Panc1 (cell line): ENCODE measurements around the gene ZBTB47. TPM values are rescaled to one million over a fixed set of nuclear protein-coding genes. Genes with fewer than 3 reads are reported as not detected.
A peak's percentile ranks its signal among the peaks of the same experiment; 100 is the strongest.

Experiments
- ATAC-seq: fragments of 200-7000 bp; cut with Tn5 transposase; 2 replicates; pipeline ENCODE4 v1.9.1; 2020; ENCODE audit warnings: mild to moderate bottlenecking, moderate library complexity
- BruUV-seq: library from RNA; stranded (reverse); fragments of 400-500 nt; replicated peaks from 2 replicates; lab custom pipeline; 2021; lab: Mats Ljungman, UMichigan
- CTCF ChIA-PET: fragments of 300-600 bp; sonication (Branson Sonifier 250); formaldehyde crosslinking; loops from one replicate; lab custom pipeline; 2022; ENCODE audit warnings: antibody characterized with exemption; lab: Charles Lee
- POLR2A ChIA-PET: fragments of 300-600 bp; sonication (Branson Sonifier 250); formaldehyde crosslinking; loops from one replicate; lab custom pipeline; 2022; ENCODE audit warnings: antibody characterized with exemption; lab: Charles Lee
- DNase-seq: peaks from one replicate; pipeline ENCODE4 v3.0.0-alpha.2; 2010; ENCODE audit warnings: low read depth, low spot score
- H3K27ac ChIP-seq: 2 replicates; pipeline ENCODE4 v1.5.1; 2011; ENCODE audit warnings: mild to moderate bottlenecking, low read length, inconsistent platforms
- H3K27me3 ChIP-seq: fragments of 200-500 bp; sonication (Bioruptor generic); 2 replicates; pipeline ENCODE4 v1.6.0; 2014; ENCODE audit warnings: low read length, inconsistent platforms; ENCODE audit not compliant: control insufficient read depth, insufficient read depth
- H3K36me3 ChIP-seq: fragments of 200-500 bp; sonication (Bioruptor generic); 2 replicates; pipeline ENCODE4 v1.5.1; 2014; ENCODE audit warnings: inconsistent platforms, mild to moderate bottlenecking, low read length, moderate library complexity; ENCODE audit not compliant: control insufficient read depth, insufficient read depth
- H3K4me1 ChIP-seq: 2 replicates; pipeline ENCODE4 v1.5.1; 2011; ENCODE audit warnings: inconsistent platforms, mild to moderate bottlenecking, low read length, moderate library complexity; ENCODE audit not compliant: control insufficient read depth, insufficient read depth
- H3K4me3 ChIP-seq, 2 experiments: 2 replicates each; pipeline ENCODE4 v1.5.1; 2011 to 2012; ENCODE audit warnings: low read depth in 2 of 2, low read length in 2 of 2, mild to moderate bottlenecking in 2 of 2, inconsistent platforms in 1 of 2, moderate library complexity in 1 of 2
- H3K9me3 ChIP-seq: fragments of 200-500 bp; sonication (Bioruptor generic); 2 replicates; pipeline ENCODE4 v1.5.1; 2014; ENCODE audit warnings: low read depth, mild to moderate bottlenecking, inconsistent platforms, low read length, moderate library complexity; ENCODE audit not compliant: control insufficient read depth, insufficient read depth
- POLR2AphosphoS5 ChIP-seq: IDR thresholded peaks from 2 replicates; pipeline ENCODE4 v1.6.1; 2012; ENCODE audit warnings: mild to moderate bottlenecking, low read depth, low read length, moderate library complexity
- SIN3A ChIP-seq: IDR thresholded peaks from 2 replicates; pipeline ENCODE4 v1.6.1; 2012; ENCODE audit warnings: low read depth, mild to moderate bottlenecking, low read length, moderate library complexity, borderline replicate concordance; ENCODE audit not compliant: insufficient read depth
- TCF7L2 ChIP-seq: IDR thresholded peaks from 2 replicates; pipeline ENCODE4 v1.6.1; 2011; ENCODE audit warnings: mild to moderate bottlenecking, low read depth, low read length, inconsistent platforms
- in situ Hi-C: cut with HindIII; loops from 2 replicates; pipeline ENCODE4 v1.10.0; 2016; ENCODE audit warnings: low sequenced_read_pairs, low pct_unique_long_range_greater_than_20kb
- intact Hi-C: fragments of 100-400 bp; cut with micrococcal nuclease; formaldehyde crosslinking; loops from one replicate; pipeline ENCODE4 v1.10.0; 2022; ENCODE audit not compliant: unreplicated experiment
- total RNA-seq: library from RNA; stranded (reverse); gene quantifications from one replicate; pipeline ENCODE4 v1.2.1, GENCODE V29; 2021; ENCODE audit not compliant: unreplicated experiment
- TF ChIP-seq, protein P1 (sequence below), 2 experiments: IDR thresholded peaks; 2 replicates each; pipeline ENCODE4 v1.6.1; 2011 to 2012; ENCODE audit warnings: low read depth in 2 of 2, control low read depth in 1 of 2, low read length in 1 of 2, mild to moderate bottlenecking in 1 of 2, moderate library complexity in 1 of 2; ENCODE audit not compliant: insufficient read depth in 1 of 2
- TF ChIP-seq, protein P2 (sequence below): fragments of 450-650 bp; IDR thresholded peaks from 2 replicates; pipeline ENCODE4 v1.5.1; 2017; ENCODE audit warnings: mild to moderate bottlenecking

The ZBTB47 gene
- total RNA-seq, 1 experiment from 2014 or later = 3.6 TPM

DNA sequence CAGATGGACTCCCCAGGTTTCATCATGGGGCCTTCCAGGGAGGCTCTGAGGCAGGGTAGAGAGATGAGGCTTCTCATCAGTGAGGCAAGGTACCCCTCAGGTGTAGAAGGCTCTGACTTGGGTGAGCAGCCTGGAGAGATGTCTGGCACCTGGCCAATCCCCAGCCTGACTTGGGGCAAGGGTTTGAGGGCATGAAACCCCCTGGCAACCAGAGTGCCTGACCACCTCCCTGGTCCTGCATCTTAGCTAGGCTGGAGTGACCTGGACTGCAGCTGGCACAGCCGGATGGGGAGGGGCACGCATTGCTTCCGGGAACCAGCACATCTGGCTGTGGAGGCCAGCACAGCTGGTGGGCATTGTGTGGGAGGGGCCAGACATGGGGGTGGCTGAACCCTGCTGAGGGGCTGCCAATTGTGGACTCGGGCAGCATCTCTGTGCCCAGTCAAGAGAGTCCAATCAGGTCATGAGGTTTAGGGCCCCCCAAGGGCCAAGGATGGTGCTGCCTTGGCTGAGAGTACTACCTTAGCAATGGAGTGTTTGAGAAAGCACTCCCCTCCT lies 1.9 kb downstream of the ZBTB47 start:
- Histone ChIP-seq H3K36me3 (no peaks in the 10 kb centered on the region), H3K9me3 (no peaks in the 10 kb centered on the region), H3K4me3 (peak overlapping the region; percentile 48 to 49; a peak in 2 of 4 replicates), H3K27me3 (no peaks in the 10 kb centered on the region), H3K27ac (no peak overlapping the region), H3K4me1 (peaks cover 16% of the 10 kb centered on the region)
- POLR2A ChIA-PET = no interaction called here
- no TSS peak for BruUV-seq
- CTCF ChIA-PET = no interaction called here
- no peak for DNase-seq
- no peak for ATAC-seq
- TF ChIP-seq POLR2AphosphoS5 (no peak), SIN3A (no peak), TCF7L2 (no peak)
- TF ChIP-seq, protein P1, sequence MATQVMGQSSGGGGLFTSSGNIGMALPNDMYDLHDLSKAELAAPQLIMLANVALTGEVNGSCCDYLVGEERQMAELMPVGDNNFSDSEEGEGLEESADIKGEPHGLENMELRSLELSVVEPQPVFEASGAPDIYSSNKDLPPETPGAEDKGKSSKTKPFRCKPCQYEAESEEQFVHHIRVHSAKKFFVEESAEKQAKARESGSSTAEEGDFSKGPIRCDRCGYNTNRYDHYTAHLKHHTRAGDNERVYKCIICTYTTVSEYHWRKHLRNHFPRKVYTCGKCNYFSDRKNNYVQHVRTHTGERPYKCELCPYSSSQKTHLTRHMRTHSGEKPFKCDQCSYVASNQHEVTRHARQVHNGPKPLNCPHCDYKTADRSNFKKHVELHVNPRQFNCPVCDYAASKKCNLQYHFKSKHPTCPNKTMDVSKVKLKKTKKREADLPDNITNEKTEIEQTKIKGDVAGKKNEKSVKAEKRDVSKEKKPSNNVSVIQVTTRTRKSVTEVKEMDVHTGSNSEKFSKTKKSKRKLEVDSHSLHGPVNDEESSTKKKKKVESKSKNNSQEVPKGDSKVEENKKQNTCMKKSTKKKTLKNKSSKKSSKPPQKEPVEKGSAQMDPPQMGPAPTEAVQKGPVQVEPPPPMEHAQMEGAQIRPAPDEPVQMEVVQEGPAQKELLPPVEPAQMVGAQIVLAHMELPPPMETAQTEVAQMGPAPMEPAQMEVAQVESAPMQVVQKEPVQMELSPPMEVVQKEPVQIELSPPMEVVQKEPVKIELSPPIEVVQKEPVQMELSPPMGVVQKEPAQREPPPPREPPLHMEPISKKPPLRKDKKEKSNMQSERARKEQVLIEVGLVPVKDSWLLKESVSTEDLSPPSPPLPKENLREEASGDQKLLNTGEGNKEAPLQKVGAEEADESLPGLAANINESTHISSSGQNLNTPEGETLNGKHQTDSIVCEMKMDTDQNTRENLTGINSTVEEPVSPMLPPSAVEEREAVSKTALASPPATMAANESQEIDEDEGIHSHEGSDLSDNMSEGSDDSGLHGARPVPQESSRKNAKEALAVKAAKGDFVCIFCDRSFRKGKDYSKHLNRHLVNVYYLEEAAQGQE (IDR thresholded peaks at IDR 0.05; ENCODE audit: insufficient read depth in 1 of 2, low read depth in 2 of 2, low read length in 1 of 2) = no peak
- TF ChIP-seq, protein P2, sequence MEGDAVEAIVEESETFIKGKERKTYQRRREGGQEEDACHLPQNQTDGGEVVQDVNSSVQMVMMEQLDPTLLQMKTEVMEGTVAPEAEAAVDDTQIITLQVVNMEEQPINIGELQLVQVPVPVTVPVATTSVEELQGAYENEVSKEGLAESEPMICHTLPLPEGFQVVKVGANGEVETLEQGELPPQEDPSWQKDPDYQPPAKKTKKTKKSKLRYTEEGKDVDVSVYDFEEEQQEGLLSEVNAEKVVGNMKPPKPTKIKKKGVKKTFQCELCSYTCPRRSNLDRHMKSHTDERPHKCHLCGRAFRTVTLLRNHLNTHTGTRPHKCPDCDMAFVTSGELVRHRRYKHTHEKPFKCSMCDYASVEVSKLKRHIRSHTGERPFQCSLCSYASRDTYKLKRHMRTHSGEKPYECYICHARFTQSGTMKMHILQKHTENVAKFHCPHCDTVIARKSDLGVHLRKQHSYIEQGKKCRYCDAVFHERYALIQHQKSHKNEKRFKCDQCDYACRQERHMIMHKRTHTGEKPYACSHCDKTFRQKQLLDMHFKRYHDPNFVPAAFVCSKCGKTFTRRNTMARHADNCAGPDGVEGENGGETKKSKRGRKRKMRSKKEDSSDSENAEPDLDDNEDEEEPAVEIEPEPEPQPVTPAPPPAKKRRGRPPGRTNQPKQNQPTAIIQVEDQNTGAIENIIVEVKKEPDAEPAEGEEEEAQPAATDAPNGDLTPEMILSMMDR = no peak
- intact Hi-C loops = no loop called here
- in situ Hi-C loops = no loop called here

DNA sequence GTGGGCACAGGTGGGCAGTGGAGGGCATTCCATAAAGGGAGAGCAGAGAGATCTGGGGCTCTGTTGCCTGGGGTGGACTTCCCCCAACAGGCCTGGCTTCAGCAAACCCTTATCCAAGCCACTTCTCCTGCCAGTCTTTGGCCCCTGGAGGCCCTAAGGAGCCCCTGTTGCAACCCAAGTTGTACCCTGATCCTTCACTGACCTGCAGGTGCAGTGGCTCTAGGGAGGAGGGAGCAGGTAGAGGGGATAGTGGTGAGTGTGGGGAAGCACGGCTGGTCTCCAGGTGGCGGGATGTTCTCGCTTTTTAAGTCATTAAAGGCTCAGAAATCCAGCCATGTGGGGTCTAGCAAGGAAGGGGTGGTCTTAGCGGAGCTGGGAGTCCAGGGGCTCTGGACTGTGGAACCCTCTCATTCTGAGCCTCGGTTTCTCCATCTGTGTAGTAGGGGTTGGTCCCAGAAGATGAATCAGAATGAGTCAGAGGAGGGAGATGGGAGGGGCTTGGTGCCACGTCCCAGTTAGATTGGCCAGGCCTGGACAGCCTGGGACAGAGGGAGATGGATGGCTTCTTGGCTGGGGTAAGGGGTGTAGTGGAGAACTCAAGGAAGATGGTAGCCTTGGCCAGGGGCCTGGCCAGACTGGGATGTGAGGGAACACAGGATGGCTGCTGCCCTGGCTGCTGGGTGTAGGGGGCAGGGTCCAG lies 2.6 kb downstream of the ZBTB47 start:
- Histone ChIP-seq H3K9me3 (no peaks in the 10 kb centered on the region), H3K4me3 (no peak overlapping the region), H3K27me3 (no peaks in the 10 kb centered on the region), H3K27ac (no peak overlapping the region), H3K36me3 (no peaks in the 10 kb centered on the region), H3K4me1 (peaks cover 16% of the 10 kb centered on the region)
- intact Hi-C loops = no loop called here
- in situ Hi-C loops = no loop called here
- POLR2A ChIA-PET = no interaction called here
- ATAC-seq (no peak), DNase-seq (no peak)
- CTCF ChIA-PET = no interaction called here
- BruUV-seq = no TSS peak
- TF ChIP-seq TCF7L2 = no peak
- no peak for TF ChIP-seq POLR2AphosphoS5
- no peak for TF ChIP-seq SIN3A
- TF ChIP-seq, protein P1 (IDR thresholded peaks at IDR 0.05; ENCODE audit: insufficient read depth in 1 of 2, low read depth in 2 of 2, low read length in 1 of 2) = no peak
- TF ChIP-seq, protein P2 = no peak
